Middle frontal gyrus (tissue), 1 donor: ENCODE measurements around the gene FBN3.
"Not testable (repeated sequence)": the region's sequence is repeated elsewhere in the genome, so short reads cannot be mapped to it uniquely, and the experiment has no call there.

Source experiments
- DNase-seq: peaks from one replicate; pipeline ENCODE4 v3.0.0-alpha.2; 2015; ENCODE audit warnings: low spot score; ENCODE audit errors: extremely low spot score

The FBN3 gene

GRCh38 chr19:8149261-8150094, at the start of gene FBN3:
Gene FBN3, minus strand, starts transcription at chr19:8149592. Its CDS starts 2,112 bp downstream, at chr19:8147480.
- no peak for DNase-seq

- no peak for DNase-seq
Observed at GRCh38 chr19:8196271-8196927, 47.0 kb upstream of the FBN3 start.

- no peak for DNase-seq
Observed at GRCh38 chr19:8194528-8195267, 45.3 kb upstream of the FBN3 start.

- no peak for DNase-seq
Observed at GRCh38 chr19:8192221-8192820, 42.9 kb upstream of the FBN3 start.

GRCh38 chr19:8185343-8186068, 36.1 kb upstream of the FBN3 start:
- DNase-seq: no peak

GRCh38 chr19:8184274-8184673, 34.9 kb upstream of the FBN3 start:
- no peak for DNase-seq

GRCh38 chr19:8180018-8180417, 30.6 kb upstream of the FBN3 start:
- DNase-seq: no peak

GRCh38 chr19:8174706-8175105, 25.3 kb upstream of the FBN3 start:
- DNase-seq: no peak

GRCh38 chr19:8168537-8168936, 19.1 kb upstream of the FBN3 start:
- DNase-seq: no peak

GRCh38 chr19:8167985-8168384, 18.6 kb upstream of the FBN3 start:
- no peak for DNase-seq

GRCh38 chr19:8163759-8164158, 14.4 kb upstream of the FBN3 start:
- no peak for DNase-seq

- no peak for DNase-seq
Observed at GRCh38 chr19:8161135-8161646, 11.8 kb upstream of the FBN3 start.

GRCh38 chr19:8159322-8159721, 9.9 kb upstream of the FBN3 start:
- DNase-seq: not testable (repeated sequence)

- peak; percentile 81 for DNase-seq
Observed at GRCh38 chr19:8158411-8159074, 9.2 kb upstream of the FBN3 start.

- DNase-seq: no peak
Observed at GRCh38 chr19:8155318-8155717, 5.9 kb upstream of the FBN3 start.

GRCh38 chr19:8154014-8154413, 4.6 kb upstream of the FBN3 start:
- not testable (repeated sequence) for DNase-seq

- no peak for DNase-seq
Observed at GRCh38 chr19:8151767-8152035, 2.3 kb upstream of the FBN3 start.

GRCh38 chr19:8150998-8151766, 1.8 kb upstream of the FBN3 start:
- DNase-seq: no peak

GRCh38 chr19:8150178-8150865, 930 bp upstream of the FBN3 start:
- no peak for DNase-seq
